OCI-LY1 (cell line): ENCODE data around the gene TBXAS1.

Experiments used
- H2AFZ ChIP-seq: fragments of 200-600 bp; sonication (generic), shearing (Covaris generic); 2 replicates; pipeline ENCODE4 v1.6.0; 2014; ENCODE audit warnings: antibody characterized with exemption, mild to moderate bottlenecking, low read length
- H3F3A ChIP-seq: fragments of 200-600 bp; sonication (generic), shearing (Covaris generic); 2 replicates; pipeline ENCODE4 v1.6.0; 2014; ENCODE audit warnings: mild to moderate bottlenecking, antibody characterized with exemption, low read length, moderate library complexity; ENCODE audit not compliant: insufficient read depth
- H3K27ac ChIP-seq: fragments of 200-600 bp; sonication (generic); 2 replicates; pipeline ENCODE4 v1.5.1; 2014; ENCODE audit warnings: low read length, mixed run types, mild to moderate bottlenecking, low read depth; ENCODE audit not compliant: poor library complexity, severe bottlenecking
- H3K27me3 ChIP-seq: fragments of 200-600 bp; sonication (generic); 2 replicates; pipeline ENCODE4 v1.6.0; 2014; ENCODE audit warnings: antibody characterized with exemption, mild to moderate bottlenecking, low read length, moderate library complexity; ENCODE audit not compliant: insufficient read depth
- H3K36me3 ChIP-seq: fragments of 200-600 bp; sonication (generic); 2 replicates; pipeline ENCODE4 v1.6.1; 2014; ENCODE audit warnings: mild to moderate bottlenecking, antibody characterized with exemption, low read length, moderate library complexity, mixed read lengths; ENCODE audit not compliant: insufficient read depth
- H3K4me1 ChIP-seq: fragments of 200-600 bp; sonication (generic); 2 replicates; pipeline ENCODE4 v1.5.1; 2014; ENCODE audit warnings: mild to moderate bottlenecking, low read length, moderate library complexity; ENCODE audit not compliant: insufficient read depth, severe bottlenecking
- H3K4me2 ChIP-seq: fragments of 200-600 bp; sonication (generic), shearing (Covaris generic); 2 replicates; pipeline ENCODE4 v1.6.1; 2014; ENCODE audit warnings: low read length
- H3K4me3 ChIP-seq: fragments of 200-600 bp; sonication (generic); 2 replicates; pipeline ENCODE4 v1.5.1; 2014; ENCODE audit warnings: low read length, low read depth, mild to moderate bottlenecking, mixed read lengths; ENCODE audit not compliant: poor library complexity, severe bottlenecking
- H3K79me2 ChIP-seq: fragments of 200-600 bp; shearing (Covaris generic); 2 replicates; pipeline ENCODE4 v1.6.1; 2016; ENCODE audit warnings: mixed run types, low read length, mixed read lengths; ENCODE audit not compliant: insufficient read depth
- H3K9ac ChIP-seq: fragments of 200-600 bp; sonication (generic), shearing (Covaris generic); 2 replicates; pipeline ENCODE4 v1.6.1; 2014; ENCODE audit warnings: mild to moderate bottlenecking, low read length, mixed read lengths
- H3K9me2 ChIP-seq: fragments of 200-600 bp; sonication (generic), shearing (Covaris generic); 2 replicates; pipeline ENCODE4 v1.6.1; 2014; ENCODE audit warnings: low read depth, mild to moderate bottlenecking, low read length, mixed read lengths
- H3K9me3 ChIP-seq: fragments of 200-600 bp; shearing (Covaris generic); 2 replicates; pipeline ENCODE4 v1.6.1; 2014; ENCODE audit warnings: low read length, mixed read lengths
- H4K20me1 ChIP-seq: fragments of 200-600 bp; sonication (generic), shearing (Covaris generic); 2 replicates; pipeline ENCODE4 v1.6.0; 2016; ENCODE audit warnings: mild to moderate bottlenecking, low read length; ENCODE audit not compliant: insufficient read depth
- EZH2 ChIP-seq: fragments of 200-600 bp; sonication (generic), shearing (Covaris generic); IDR thresholded peaks from 2 replicates; pipeline ENCODE4 v1.8.0; 2017; ENCODE audit warnings: borderline replicate concordance, mixed run types, mild to moderate bottlenecking, antibody characterized with exemption, low read length, moderate library complexity, mixed read lengths
- TF ChIP-seq, protein P1 (sequence below): fragments of 200-600 bp; sonication (generic), shearing (Covaris generic); IDR thresholded peaks from 2 replicates; pipeline ENCODE4 v1.5.1; 2017; ENCODE audit warnings: mild to moderate bottlenecking, antibody characterized with exemption, low read length, moderate library complexity, mixed read lengths

Gene TBXAS1

DNA sequence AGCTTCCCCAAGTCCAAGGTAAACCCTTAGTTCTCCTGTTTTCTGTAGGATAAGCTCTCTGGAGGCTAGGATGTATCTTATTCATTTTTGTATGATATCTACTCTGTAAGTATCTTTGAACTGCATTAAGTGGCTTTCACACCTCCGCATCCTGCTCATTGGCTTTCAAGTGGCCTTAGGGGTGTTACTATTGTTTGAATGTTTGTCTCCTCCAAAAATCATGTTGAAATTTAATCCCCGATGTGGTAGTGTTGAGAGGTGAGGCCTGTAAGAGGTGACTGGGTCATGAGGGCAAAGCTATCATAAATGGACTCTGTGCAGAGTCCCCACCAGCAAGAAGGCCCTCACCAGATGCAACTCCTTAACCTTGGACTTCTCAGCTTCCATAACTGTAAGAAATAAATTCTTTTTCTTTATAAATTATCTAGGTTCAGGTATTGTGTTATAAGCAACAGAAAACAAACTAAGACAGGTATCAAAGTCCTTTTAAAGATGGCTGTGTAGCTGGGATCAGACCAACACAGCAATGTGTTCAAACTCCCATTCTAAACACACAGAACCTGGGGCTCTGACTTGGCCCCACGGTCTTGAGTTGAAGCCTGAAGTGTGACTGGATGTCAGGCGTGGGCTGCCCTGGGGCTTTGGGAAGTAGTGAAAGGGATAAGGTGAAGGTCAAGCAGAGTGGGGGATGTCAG is 25.9 kb downstream of the TBXAS1 start:
- Histone ChIP-seq H2AFZ (no peak overlapping the region), H3K4me1 (no peaks in the 10 kb centered on the region), H3F3A (no peaks in the 10 kb centered on the region), H4K20me1 (no peaks in the 10 kb centered on the region), H3K27me3 (no peaks in the 10 kb centered on the region), H3K9ac (no peak overlapping the region), H3K9me3 (no peaks in the 10 kb centered on the region), H3K4me3 (no peak overlapping the region), H3K36me3 (no peaks in the 10 kb centered on the region), H3K9me2 (no peaks in the 10 kb centered on the region), H3K27ac (no peak overlapping the region), H3K4me2 (no peak overlapping the region), H3K79me2 (no peaks in the 10 kb centered on the region)
- TF ChIP-seq, protein P1, sequence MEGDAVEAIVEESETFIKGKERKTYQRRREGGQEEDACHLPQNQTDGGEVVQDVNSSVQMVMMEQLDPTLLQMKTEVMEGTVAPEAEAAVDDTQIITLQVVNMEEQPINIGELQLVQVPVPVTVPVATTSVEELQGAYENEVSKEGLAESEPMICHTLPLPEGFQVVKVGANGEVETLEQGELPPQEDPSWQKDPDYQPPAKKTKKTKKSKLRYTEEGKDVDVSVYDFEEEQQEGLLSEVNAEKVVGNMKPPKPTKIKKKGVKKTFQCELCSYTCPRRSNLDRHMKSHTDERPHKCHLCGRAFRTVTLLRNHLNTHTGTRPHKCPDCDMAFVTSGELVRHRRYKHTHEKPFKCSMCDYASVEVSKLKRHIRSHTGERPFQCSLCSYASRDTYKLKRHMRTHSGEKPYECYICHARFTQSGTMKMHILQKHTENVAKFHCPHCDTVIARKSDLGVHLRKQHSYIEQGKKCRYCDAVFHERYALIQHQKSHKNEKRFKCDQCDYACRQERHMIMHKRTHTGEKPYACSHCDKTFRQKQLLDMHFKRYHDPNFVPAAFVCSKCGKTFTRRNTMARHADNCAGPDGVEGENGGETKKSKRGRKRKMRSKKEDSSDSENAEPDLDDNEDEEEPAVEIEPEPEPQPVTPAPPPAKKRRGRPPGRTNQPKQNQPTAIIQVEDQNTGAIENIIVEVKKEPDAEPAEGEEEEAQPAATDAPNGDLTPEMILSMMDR = no peak
- no peak for TF ChIP-seq EZH2

DNA sequence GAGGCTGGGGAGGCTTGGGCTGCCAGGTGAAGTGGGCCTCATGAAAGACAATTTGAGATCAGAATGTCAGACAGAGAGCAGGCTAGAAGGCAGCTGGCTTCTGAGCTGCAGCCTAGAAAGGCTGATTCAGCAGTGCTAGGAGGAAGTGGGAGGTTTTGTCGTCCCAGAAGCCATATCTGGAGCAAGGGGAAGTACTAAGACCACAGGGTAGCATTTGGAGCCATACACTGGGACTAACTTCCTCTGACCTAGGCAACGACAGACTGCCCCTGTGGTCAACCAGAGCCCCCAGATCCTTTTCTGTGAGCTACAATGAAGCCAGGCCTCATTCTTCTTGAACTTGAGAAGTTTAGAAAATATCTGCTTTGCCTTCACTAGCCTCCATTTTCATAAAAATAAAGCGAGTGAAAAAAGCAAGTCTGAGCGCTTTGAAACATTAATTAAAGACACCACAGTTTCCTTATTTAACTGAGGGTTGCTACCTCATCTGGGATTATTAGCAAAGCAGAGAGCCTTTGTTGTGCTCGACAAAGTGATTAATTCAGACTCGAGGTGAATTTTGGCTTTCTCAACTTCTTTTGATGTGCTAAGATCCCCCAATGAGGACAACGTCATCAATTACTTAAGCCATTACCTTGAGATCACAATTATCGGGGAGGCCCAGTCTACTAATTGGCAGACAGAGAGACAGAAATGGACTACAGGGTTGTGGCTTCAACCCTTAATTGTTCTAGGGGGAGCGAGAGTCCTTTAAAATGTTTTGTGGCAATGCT is 26.6 kb downstream of the TBXAS1 start:
- H2AFZ ChIP-seq = no peak overlapping the region
- TF ChIP-seq EZH2 = no peak
- TF ChIP-seq, protein P1 = no peak
- no peaks in the 10 kb centered on the region for H3K36me3 ChIP-seq
- H3K27ac ChIP-seq = no peak overlapping the region
- H3K27me3 ChIP-seq = no peaks in the 10 kb centered on the region
- no peaks in the 10 kb centered on the region for H3K9me3 ChIP-seq
- no peak overlapping the region for H3K4me2 ChIP-seq
- no peak overlapping the region for H3K9ac ChIP-seq
- no peaks in the 10 kb centered on the region for H3K4me1 ChIP-seq
- H3K79me2 ChIP-seq = no peaks in the 10 kb centered on the region
- no peaks in the 10 kb centered on the region for H3K9me2 ChIP-seq
- no peak overlapping the region for H3K4me3 ChIP-seq
- no peaks in the 10 kb centered on the region for H3F3A ChIP-seq
- H4K20me1 ChIP-seq = no peaks in the 10 kb centered on the region

GRCh38 chr7:139857791-139858190 is 28.7 kb downstream of the TBXAS1 start:
- no peaks in the 10 kb centered on the region for H3K27me3 ChIP-seq
- no peak overlapping the region for H2AFZ ChIP-seq
- no peaks in the 10 kb centered on the region for H3K9me3 ChIP-seq
- no peak overlapping the region for H3K4me2 ChIP-seq
- H3K36me3 ChIP-seq = no peaks in the 10 kb centered on the region
- no peak overlapping the region for H3K9ac ChIP-seq
- no peak overlapping the region for H3K27ac ChIP-seq
- TF ChIP-seq, protein P1 = no peak
- no peak for TF ChIP-seq EZH2
- no peaks in the 10 kb centered on the region for H4K20me1 ChIP-seq
- H3F3A ChIP-seq = no peaks in the 10 kb centered on the region
- H3K4me3 ChIP-seq = no peak overlapping the region
- H3K4me1 ChIP-seq = no peaks in the 10 kb centered on the region
- no peaks in the 10 kb centered on the region for H3K79me2 ChIP-seq
- H3K9me2 ChIP-seq = no peaks in the 10 kb centered on the region
